ENCODE results near the gene AP2A2.

DNA sequence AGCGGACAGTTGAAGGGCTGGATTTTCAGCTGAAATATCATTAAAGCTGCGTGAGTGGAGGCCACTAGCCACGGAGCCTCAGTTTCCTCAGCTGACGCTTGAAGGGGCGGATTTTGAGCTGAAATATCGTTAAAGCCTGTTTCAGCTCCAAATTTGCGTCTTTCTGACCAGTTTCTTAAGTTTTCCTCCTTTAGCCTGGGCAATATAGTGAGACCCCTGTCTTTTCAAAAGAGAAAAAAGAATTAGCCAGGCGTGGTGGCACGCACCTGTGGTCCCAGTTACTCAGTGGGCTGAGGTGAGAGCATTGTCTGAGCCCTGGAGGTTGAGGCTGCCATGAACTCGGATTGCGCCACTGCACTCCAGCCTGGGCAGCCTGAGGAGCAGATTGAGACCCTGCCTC, 3.7 kb downstream of the AP2A2 start:
- TF ChIP-seq GATA2 (IDR thresholded peaks at IDR 0.05; ENCODE audit: low read depth, low read length) (no peak), GATA3 (IDR thresholded peaks at IDR 0.05; ENCODE audit: low read depth, low read length) (no peak)

Measured in SH-SY5Y (cell line).